GM19395 (cell line): ENCODE measurements around the gene DYRK1A.
A peak's percentile ranks its signal among the peaks of the same experiment; 100 is the strongest.

Experiments used
- ATAC-seq: cut with Tn5 transposase; IDR thresholded peaks from one replicate; pipeline ENCODE4 v1.9.1; 2021; ENCODE audit warnings: mild to moderate bottlenecking, moderate library complexity; ENCODE audit not compliant: unreplicated experiment

The DYRK1A gene

GRCh38 chr21:37365517-37366481 is 774 bp upstream of the DYRK1A start:
- ATAC-seq: peak; percentile 22

- ATAC-seq: no peak
Observed at GRCh38 chr21:37367336-37367702, 746 bp downstream of the DYRK1A start.

GRCh38 chr21:37367703-37368540 is 1.3 kb downstream of the DYRK1A start:
- peak; percentile 20 for ATAC-seq

GRCh38 chr21:37368541-37369279 is 2.1 kb downstream of the DYRK1A start:
- ATAC-seq: no peak

GRCh38 chr21:37369307-37369854 is 2.8 kb downstream of the DYRK1A start:
- no peak for ATAC-seq

- ATAC-seq: peak; percentile 27
Observed at GRCh38 chr21:37370152-37371040, 3.8 kb downstream of the DYRK1A start.

GRCh38 chr21:37371041-37371397 is 4.4 kb downstream of the DYRK1A start:
- ATAC-seq: no peak

- no peak for ATAC-seq
Observed at GRCh38 chr21:37372127-37372731, 5.7 kb downstream of the DYRK1A start.

- no peak for ATAC-seq
Observed at GRCh38 chr21:37372951-37373350, 6.4 kb downstream of the DYRK1A start.

- no peak for ATAC-seq
Observed at GRCh38 chr21:37373539-37373938, 7.0 kb downstream of the DYRK1A start.

- no peak for ATAC-seq
Observed at GRCh38 chr21:37374027-37374426, 7.5 kb downstream of the DYRK1A start.

- ATAC-seq: no peak
Observed at GRCh38 chr21:37375866-37376574, 9.4 kb downstream of the DYRK1A start.

GRCh38 chr21:37378700-37379139 is 12.1 kb downstream of the DYRK1A start:
- no peak for ATAC-seq

- ATAC-seq: no peak
Observed at GRCh38 chr21:37380349-37381323, 14.1 kb downstream of the DYRK1A start.

GRCh38 chr21:37381883-37382585 is 15.5 kb downstream of the DYRK1A start:
- no peak for ATAC-seq

GRCh38 chr21:37383086-37383485 is 16.5 kb downstream of the DYRK1A start:
- ATAC-seq: no peak

GRCh38 chr21:37383784-37384311 is 17.3 kb downstream of the DYRK1A start:
- no peak for ATAC-seq
